Activated naive CD8-positive, alpha-beta T cell treated with anti-CD3 and anti-CD28 coated beads, Interleukin-2, amount 10 ng/mL, durations not matched to agents 7 days and 5 days (primary cell): ENCODE results near the gene WWOX. TPM values are rescaled to one million over a fixed set of nuclear protein-coding genes. Genes with fewer than 3 reads are reported as not detected.

Experiments
- ATAC-seq: fragments of 150-1000 bp; cut with Tn5 transposase; one replicate; pipeline ENCODE4 v1.10.0; 2021; ENCODE audit warnings: low read depth, moderate library complexity
- POLR2A ChIA-PET: fragments of 350-600 bp; sonication (Branson Sonifier 250); formaldehyde crosslinking; loops from one replicate; lab custom pipeline; 2021; ENCODE audit warnings: antibody characterized with exemption; lab: Charles Lee
- DNase-seq: peaks from one replicate; pipeline ENCODE4 v3.0.0; 2021
- H3K27ac Mint-ChIP-seq: one replicate; pipeline ENCODE4 v1.8.0; 2022; ENCODE audit warnings: mild to moderate bottlenecking, mixed read lengths
- H3K27me3 Mint-ChIP-seq: one replicate; pipeline ENCODE4 v1.8.0; 2022; ENCODE audit warnings: mild to moderate bottlenecking, moderate library complexity, mixed read lengths
- H3K36me3 Mint-ChIP-seq: one replicate; pipeline ENCODE4 v1.8.0; 2021; ENCODE audit warnings: mild to moderate bottlenecking, mixed read lengths
- H3K4me1 Mint-ChIP-seq: one replicate; pipeline ENCODE4 v1.8.0; 2021; ENCODE audit warnings: mixed read lengths
- H3K4me3 Mint-ChIP-seq: one replicate; pipeline ENCODE4 v1.8.0; 2022; ENCODE audit warnings: mild to moderate bottlenecking, moderate library complexity, mixed read lengths
- H3K9me3 Mint-ChIP-seq: one replicate; pipeline ENCODE4 v1.8.0; 2021; ENCODE audit warnings: mixed read lengths
- total RNA-seq, 2 experiments: library from RNA; stranded (reverse); gene quantifications; one replicate each; pipeline ENCODE4 v1.2.3, GENCODE V29; 2021

The WWOX gene
- total RNA-seq, 2 experiments from 2014 or later: 26.8 to 27.7 TPM

GRCh38 chr16:79171504-79171903 is 1072.0 kb downstream of the WWOX start:
- Mint-ChIP-seq H3K4me3 (no peak overlapping the region), H3K9me3 (peaks cover 10% of the 10 kb centered on the region), H3K27me3 (peaks cover 2% of the 10 kb centered on the region), H3K27ac (no peak overlapping the region), H3K4me1 (peaks cover 15% of the 10 kb centered on the region), H3K36me3 (peaks cover 4% of the 10 kb centered on the region)
- ATAC-seq: no peak
- no peak for DNase-seq
- POLR2A ChIA-PET: no interaction called here

DNA sequence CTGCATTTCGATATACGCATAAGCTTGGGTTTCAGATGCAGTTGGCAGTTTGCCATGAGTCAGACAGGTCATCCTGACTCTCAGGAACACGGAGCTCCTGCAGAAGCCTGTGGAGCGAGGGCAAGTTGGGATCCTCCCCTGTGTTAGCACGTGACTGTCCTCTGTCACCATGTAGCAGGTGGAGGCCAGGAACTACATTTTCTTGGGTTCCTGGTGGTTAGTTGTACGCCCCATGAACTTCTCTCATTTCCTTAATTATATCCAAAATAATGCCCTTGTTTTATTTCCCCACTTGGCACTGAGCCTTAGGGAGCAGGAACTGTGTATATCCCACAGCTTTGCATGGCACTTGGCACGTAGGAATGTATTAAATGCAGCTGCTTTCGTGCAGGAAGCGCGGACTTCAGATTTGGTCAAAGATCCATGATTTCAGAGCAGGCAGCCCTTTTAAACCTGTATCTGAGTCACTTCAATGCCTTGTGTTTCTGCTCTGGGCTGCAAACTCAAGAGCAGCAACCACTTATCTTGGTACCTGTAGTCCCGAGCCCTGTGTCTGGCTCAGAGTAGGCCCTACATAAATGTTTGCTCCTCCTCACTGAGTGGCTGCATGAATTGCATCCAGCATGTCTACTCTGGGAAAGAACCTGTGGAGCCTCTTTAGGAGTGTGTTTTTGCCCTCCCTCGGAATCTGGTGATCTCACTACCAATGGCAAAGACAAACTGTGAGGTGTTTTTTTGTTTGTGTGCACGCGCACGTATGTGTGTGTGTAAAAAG is 1072.7 kb downstream of the WWOX start:
- POLR2A ChIA-PET: no interaction called here
- ATAC-seq: no peak
- peaks cover 8% of the 10 kb centered on the region for H3K27me3 Mint-ChIP-seq

GRCh38 chr16:79172976-79173500 is 1073.6 kb downstream of the WWOX start:
- Mint-ChIP-seq H3K36me3 (peaks cover 3% of the 10 kb centered on the region), H3K27ac (no peak overlapping the region), H3K4me3 (no peak overlapping the region), H3K4me1 (peaks cover 15% of the 10 kb centered on the region), H3K9me3 (peaks cover 8% of the 10 kb centered on the region), H3K27me3 (peaks cover 11% of the 10 kb centered on the region)
- ATAC-seq (no peak), DNase-seq (no peak)
- POLR2A ChIA-PET: no interaction called here

More for the DNA sequence above, 1072.7 kb downstream of the WWOX start:
- H3K4me3 Mint-ChIP-seq: no peak overlapping the region
- H3K9me3 Mint-ChIP-seq: peaks cover 11% of the 10 kb centered on the region
- H3K36me3 Mint-ChIP-seq: peaks cover 4% of the 10 kb centered on the region
- no peak for DNase-seq
- no peak overlapping the region for H3K27ac Mint-ChIP-seq
- H3K4me1 Mint-ChIP-seq: peaks cover 15% of the 10 kb centered on the region

DNA sequence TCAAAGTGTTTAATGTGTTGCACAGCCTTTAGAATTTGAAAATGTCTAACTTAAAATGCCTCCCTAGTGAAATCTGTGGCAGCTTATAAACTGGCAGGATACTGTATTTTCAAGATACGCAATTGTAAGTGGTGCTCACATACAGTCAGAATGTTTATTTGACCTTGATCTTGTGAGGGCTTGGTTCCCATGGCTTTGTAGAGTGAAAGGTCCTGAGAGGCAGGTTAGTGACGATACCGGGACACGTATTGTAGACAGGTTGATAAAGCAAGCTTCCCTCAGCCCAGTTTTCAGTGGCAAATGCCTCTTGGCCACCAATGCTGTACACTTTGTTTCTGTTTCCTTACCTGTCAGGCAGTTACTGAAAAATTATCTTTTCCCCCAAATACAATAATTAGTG is 1074.5 kb downstream of the WWOX start:
- Mint-ChIP-seq H3K36me3 (no peaks in the 10 kb centered on the region), H3K4me3 (no peak overlapping the region), H3K27ac (no peak overlapping the region), H3K9me3 (peaks cover 5% of the 10 kb centered on the region), H3K4me1 (peaks cover 11% of the 10 kb centered on the region), H3K27me3 (peaks cover 14% of the 10 kb centered on the region)
- DNase-seq (no peak), ATAC-seq (no peak)
- POLR2A ChIA-PET: no interaction called here

- POLR2A ChIA-PET: interaction anchor here (1.7 kb wide), 1 partner anchor 11 kb away, joined by 4 read pairs; no protein-coding TSS in a partner anchor
- Mint-ChIP-seq H3K36me3 (no peaks in the 10 kb centered on the region), H3K4me1 (peaks cover 5% of the 10 kb centered on the region), H3K4me3 (no peak overlapping the region), H3K27ac (no peak overlapping the region), H3K9me3 (peaks cover 5% of the 10 kb centered on the region), H3K27me3 (peaks cover 14% of the 10 kb centered on the region)
- ATAC-seq: no peak
- no peak for DNase-seq
Measured at GRCh38 chr16:79175286-79176057, 1076.0 kb downstream of the WWOX start.

- no peak for DNase-seq
- Mint-ChIP-seq H3K27me3 (peaks cover 21% of the 10 kb centered on the region), H3K36me3 (no peaks in the 10 kb centered on the region), H3K4me1 (peaks cover 6% of the 10 kb centered on the region), H3K4me3 (no peak overlapping the region), H3K9me3 (peaks cover 8% of the 10 kb centered on the region), H3K27ac (no peak overlapping the region)
- POLR2A ChIA-PET: no interaction called here
- ATAC-seq: no peak
Measured at GRCh38 chr16:79177018-79177417, 1077.6 kb downstream of the WWOX start.

GRCh38 chr16:79181419-79181818 is 1082.0 kb downstream of the WWOX start:
- Mint-ChIP-seq H3K36me3 (no peaks in the 10 kb centered on the region), H3K27ac (no peak overlapping the region), H3K4me1 (peaks cover 6% of the 10 kb centered on the region), H3K4me3 (no peak overlapping the region), H3K9me3 (peaks cover 5% of the 10 kb centered on the region), H3K27me3 (peaks cover 20% of the 10 kb centered on the region)
- no peak for DNase-seq
- ATAC-seq: no peak
- POLR2A ChIA-PET: no interaction called here

DNA sequence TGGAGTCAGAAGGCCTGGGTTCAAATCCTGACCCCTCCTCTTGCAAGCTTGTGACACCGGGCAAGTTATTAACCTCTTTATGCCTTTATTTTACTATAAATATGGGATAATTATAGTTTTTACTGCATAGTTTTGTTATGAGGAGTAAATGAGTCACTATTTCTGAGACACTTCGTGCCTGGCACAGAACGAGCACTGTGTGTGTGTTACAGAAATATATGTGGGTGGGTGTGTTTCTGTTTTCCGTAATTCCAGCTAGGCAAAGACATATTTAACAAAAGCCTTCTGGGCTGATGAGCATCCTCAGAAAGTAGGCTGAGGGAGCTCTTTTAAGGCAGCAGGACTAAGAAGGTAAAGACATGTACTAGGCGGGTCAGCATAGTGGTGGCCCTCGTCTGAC is 1083.2 kb downstream of the WWOX start:
- Mint-ChIP-seq H3K4me3 (no peak overlapping the region), H3K9me3 (peaks cover 4% of the 10 kb centered on the region), H3K27me3 (peaks cover 11% of the 10 kb centered on the region), H3K36me3 (no peaks in the 10 kb centered on the region), H3K27ac (no peak overlapping the region), H3K4me1 (peaks cover 6% of the 10 kb centered on the region)
- no peak for DNase-seq
- POLR2A ChIA-PET: no interaction called here
- ATAC-seq: no peak

DNA sequence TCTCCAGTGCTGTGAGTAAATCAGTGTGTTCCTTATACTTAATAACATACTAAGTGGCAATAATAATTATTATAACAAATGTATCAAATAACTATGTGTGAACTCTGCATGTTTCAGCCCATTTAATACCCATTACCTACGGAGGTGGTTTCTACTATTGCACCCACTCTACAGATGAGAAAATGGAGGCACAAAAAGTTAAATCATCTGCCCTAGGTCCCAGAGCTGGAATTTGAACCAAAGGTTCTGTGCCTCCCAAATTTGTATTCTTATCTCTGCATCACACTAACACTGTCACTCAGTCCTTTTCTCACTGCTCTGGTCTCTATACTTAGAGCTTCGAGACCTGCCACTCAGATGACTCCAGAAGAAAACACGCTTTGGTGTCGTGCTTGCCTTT is 1084.1 kb downstream of the WWOX start:
- DNase-seq (no peak), ATAC-seq (no peak)
- POLR2A ChIA-PET: no interaction called here
- Mint-ChIP-seq H3K9me3 (peaks cover 9% of the 10 kb centered on the region), H3K4me1 (peaks cover 8% of the 10 kb centered on the region), H3K36me3 (no peaks in the 10 kb centered on the region), H3K4me3 (no peak overlapping the region), H3K27ac (no peak overlapping the region), H3K27me3 (peaks cover 10% of the 10 kb centered on the region)

- ATAC-seq (no peak), DNase-seq (no peak)
- POLR2A ChIA-PET: no interaction called here
- Mint-ChIP-seq H3K4me3 (no peak overlapping the region), H3K9me3 (peaks cover 10% of the 10 kb centered on the region), H3K4me1 (peaks cover 8% of the 10 kb centered on the region), H3K27ac (no peak overlapping the region), H3K36me3 (no peaks in the 10 kb centered on the region), H3K27me3 (peaks cover 9% of the 10 kb centered on the region)
Measured at GRCh38 chr16:79184464-79185030, 1085.1 kb downstream of the WWOX start.

- ATAC-seq (no peak), DNase-seq (no peak)
- Mint-ChIP-seq H3K4me1 (peaks cover 8% of the 10 kb centered on the region), H3K4me3 (no peak overlapping the region), H3K9me3 (peaks cover 10% of the 10 kb centered on the region), H3K27me3 (peaks cover 7% of the 10 kb centered on the region), H3K27ac (no peak overlapping the region), H3K36me3 (no peaks in the 10 kb centered on the region)
- POLR2A ChIA-PET: no interaction called here
Measured at GRCh38 chr16:79185711-79186110, 1086.3 kb downstream of the WWOX start.

GRCh38 chr16:79186196-79186595 is 1086.7 kb downstream of the WWOX start:
- ATAC-seq: no peak
- POLR2A ChIA-PET: no interaction called here
- no peak overlapping the region for H3K4me3 Mint-ChIP-seq
- H3K27me3 Mint-ChIP-seq: peaks cover 5% of the 10 kb centered on the region
- peaks cover 9% of the 10 kb centered on the region for H3K9me3 Mint-ChIP-seq
- H3K4me1 Mint-ChIP-seq: peaks cover 8% of the 10 kb centered on the region
- no peak for DNase-seq
- no peaks in the 10 kb centered on the region for H3K36me3 Mint-ChIP-seq
- no peak overlapping the region for H3K27ac Mint-ChIP-seq

DNA sequence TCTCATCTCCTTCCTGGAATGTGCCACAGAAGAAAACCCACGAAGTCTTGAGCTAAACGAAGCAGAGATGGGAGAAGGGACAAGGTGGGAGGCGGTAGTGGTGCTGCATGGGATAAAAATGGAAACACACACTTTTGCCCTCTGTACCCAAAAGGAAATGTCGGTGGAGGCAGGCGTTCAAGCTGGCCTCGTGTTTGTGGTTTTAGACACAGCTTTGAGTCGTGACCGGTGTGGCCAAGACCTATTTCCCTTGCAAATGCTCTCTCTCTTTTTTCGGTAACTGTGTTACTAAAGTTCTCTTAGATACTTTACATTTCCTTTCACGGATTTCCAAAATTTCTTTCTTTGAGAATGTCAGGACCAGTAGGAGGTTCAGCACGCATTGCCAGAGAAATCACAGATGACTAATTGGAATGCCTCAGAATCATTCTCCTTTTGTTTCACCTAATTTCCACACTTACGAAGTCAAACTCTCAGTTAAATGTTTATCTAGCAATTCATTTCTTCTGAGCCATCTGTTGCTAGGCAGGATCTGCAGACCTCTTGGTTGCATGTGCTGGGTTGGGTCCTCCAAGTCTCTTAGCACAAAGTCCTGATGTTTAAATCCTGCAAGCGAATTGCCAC is 1088.8 kb downstream of the WWOX start:
- ATAC-seq: no peak
- no peaks in the 10 kb centered on the region for H3K36me3 Mint-ChIP-seq
- POLR2A ChIA-PET: no interaction called here
- peaks cover 8% of the 10 kb centered on the region for H3K9me3 Mint-ChIP-seq
- no peak overlapping the region for H3K4me3 Mint-ChIP-seq
- H3K27ac Mint-ChIP-seq: no peak overlapping the region
- peaks cover 6% of the 10 kb centered on the region for H3K27me3 Mint-ChIP-seq
- peaks cover 7% of the 10 kb centered on the region for H3K4me1 Mint-ChIP-seq
- no peak for DNase-seq
